Fibroblast of skin of back (primary cell): ENCODE results near the gene WRAP73.

Source experiments
- DNase-seq: peaks from one replicate; pipeline ENCODE4 v3.0.0-alpha.2; 2013

Gene WRAP73

DNA sequence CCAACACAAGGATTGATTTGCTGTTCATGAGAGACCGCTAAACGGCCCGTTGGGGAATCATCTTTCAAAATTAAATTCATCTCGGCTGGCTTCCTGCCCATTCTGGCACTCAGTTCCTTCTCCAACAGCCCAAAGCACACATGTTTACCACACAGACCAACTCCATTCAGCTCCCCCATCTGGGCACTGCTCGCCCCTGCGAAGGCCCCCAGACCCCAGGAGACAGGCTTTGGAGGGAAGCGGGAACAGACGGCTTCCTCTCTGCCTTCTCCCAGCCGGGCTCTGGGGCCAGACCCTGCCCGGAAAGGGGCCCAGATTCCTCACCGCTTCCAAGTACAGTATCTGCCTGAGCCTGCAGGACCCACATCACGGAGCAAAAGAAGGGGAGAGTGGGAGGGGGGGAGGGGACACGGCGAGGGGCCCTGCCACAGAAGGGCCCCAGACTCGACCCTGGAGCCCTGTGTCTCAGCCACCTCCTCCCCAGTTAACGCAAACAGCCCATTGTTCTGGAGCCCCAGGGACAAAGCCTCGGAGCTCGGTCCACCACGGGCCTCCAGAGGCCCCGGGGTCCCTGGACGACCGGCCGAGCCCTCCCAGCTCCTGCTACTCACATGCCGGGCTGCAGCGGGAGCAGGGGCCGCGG, 39.3 kb downstream of the WRAP73 start:
- no peak for DNase-seq

DNA sequence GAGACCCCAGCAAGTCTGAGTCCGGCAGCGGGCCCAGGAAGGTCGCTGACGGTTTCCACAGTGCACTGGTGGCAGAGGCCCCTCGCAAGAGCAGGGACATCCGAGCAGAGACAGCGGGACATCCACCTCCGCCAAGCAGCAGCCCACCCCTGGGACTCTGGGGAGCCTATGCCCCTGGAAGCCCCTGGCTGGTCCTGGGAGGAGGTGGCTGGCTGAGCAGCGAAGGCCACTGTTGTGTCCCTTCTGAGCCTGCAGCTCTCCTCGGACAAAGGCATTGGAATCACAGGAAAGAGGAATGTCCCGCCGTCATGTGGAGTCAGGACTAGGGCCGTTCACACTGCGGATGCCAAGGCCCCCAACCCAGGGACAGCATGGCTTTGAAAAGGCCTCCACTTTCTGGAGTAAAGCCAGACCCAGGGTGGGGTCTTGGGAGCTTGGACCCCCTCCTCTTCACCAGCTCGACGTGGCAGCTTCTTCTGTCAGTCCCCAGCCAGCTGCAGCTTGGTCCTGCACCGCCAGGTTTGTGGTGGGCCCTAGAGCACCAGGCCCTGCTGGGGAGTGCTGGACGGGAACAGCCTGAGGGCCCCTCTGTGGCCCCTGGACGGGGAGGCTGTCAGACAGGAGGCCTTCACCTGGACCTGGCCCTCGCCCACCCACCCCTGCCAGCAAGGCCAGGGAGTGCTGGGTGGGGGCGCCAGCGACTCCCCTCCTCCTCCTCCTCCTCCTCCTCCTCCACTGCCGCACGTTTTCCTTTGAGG, 40.0 kb downstream of the WRAP73 start:
- DNase-seq, result no peak

DNA sequence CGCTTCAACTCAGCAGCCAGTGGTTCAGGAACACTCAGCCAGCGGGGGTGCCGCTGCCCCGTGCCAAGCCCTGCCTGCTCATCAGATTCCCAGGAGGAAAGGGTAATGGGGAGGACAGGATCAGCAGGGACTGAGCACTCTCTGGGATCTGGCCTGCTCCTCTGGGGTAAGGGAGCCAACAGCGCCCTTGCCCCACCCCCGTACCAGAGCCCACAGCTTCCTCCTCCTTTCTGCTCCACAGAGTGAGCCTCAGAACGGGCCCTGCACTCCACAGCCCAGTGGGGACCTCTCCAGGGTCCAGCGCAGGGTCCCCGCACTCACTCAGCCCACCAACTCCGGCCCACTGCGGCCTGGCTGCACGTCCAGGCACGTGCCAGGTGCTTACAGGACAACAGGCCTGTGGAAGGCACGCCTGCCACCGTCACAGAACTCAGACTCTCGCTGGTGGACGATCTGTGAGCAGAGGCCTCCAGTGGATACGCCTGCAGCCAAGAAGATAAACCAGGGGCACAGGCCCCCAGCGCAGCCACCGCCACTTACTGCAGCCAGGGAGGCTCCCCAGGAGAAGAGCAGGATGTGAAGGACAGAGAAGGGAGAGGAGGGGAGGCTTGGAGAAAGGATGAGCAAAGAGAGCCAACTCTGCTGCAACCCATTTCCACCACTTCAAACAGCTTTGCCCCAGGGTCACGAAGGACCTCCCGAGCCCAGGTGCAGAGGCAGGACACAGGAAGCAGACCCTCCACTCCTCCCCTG, 40.7 kb downstream of the WRAP73 start:
- no peak for DNase-seq

DNA sequence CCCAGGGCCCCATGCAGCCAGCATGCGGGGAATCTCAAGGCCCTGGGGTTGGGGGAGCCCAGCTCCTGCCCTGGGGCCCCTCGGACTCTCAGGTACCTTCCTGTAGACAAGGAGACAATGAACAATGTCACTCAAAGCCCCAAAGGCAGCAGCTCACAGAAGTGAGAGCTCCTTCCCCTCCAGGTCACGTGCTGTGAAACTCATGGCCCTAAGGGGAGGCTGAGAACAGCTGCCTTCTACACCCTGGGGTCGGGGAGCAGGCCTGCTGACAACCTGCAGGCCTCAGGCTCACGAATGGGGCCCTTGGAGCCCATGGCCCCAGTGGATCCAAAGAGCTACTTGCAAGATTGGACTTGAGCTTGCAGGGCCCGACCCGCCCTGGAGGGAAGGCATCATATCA, 41.7 kb downstream of the WRAP73 start:
- DNase-seq, result no peak

DNA sequence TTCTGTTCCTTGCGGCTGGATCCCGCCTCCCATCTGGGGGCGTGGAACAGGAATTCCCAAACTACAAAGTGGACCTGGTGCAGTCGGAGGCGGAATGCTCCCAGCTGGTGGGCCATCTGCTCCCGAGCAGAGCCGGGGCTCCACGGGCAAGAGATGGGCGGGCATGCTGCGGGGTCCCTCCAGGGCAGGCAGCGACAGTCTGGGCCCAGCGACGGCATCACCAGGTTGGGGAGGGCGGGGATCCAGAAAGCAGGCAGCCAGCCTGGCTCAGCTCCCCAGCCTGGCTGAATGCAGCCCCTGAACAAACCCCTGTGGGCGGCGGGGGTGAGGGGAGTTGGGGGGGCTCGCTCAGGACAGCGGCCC, 42.2 kb downstream of the WRAP73 start:
- no peak for DNase-seq

DNA sequence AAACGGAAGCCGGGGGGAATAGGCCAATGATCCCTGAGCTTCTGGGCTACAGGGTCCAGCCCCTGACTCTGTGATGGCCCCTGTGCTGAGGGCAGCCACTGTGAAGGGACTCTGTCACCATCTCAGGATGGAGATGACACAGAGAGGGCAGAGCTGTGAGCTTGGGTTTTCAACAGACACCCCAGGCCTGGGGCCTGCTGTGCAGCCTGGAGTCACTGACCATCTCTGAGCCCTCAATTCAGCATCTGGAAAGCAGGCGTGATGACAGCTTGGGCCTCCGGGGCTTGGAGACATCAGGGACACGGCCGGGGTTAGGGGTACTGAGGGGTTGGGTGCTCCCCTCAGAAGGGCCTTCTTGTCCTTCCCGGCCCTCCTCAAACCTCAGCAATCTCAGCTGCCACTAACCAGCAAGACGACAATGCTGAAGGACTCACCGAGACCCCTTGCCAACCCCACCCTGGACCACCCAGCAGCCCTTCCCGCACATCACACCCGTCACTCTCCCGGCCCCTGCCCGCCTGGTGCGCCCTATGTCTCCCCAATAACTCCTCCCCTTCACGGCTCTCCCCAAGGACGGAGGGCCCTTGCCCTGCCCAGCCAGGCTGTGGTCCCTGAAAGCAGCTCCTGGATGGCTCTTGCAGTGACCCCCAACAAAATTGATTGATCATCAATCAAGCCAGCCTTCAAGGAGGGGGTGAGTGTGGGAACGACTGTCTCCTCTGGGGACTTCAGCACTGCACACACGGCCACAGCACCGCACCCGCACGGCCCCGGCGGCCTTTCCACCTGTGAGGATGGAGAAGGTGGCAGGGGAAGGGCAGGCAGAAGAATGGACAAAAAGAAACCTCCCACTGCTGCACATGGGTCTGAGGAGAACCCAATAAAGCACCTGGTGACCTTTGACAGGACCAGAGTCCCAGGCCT, 42.9 kb downstream of the WRAP73 start:
- DNase-seq, result no peak

DNA sequence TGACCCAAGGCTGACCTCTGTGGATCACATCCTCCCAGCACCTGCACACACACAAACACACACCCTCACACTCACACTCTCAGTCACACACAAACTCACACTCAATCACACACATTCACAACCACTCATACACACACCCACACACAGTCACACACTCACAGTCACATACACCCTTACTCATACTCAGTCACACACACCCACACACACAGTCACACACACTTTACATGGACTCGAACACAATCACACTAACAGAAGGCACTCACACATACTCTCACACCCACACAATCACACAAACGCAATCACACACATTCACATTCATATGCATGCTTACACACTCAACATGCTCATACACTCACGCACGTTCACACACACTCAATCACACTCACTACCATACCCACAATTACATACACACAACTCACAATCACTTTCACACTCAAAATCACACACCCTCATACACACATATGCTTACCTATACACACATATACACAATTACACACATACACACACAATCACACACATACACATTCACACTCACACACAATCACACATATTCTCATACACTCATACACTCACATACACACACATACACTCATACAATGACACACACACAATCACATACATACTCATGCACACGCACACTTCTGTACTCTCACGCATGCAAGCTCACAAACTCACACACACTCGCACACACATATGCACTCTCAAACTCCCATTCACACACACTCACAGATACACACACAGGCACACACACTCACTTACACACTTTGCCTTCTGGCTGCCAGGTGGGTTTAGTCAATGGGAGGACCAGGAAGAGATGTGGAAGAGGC, 44.7 kb downstream of the WRAP73 start:
- no peak for DNase-seq

DNA sequence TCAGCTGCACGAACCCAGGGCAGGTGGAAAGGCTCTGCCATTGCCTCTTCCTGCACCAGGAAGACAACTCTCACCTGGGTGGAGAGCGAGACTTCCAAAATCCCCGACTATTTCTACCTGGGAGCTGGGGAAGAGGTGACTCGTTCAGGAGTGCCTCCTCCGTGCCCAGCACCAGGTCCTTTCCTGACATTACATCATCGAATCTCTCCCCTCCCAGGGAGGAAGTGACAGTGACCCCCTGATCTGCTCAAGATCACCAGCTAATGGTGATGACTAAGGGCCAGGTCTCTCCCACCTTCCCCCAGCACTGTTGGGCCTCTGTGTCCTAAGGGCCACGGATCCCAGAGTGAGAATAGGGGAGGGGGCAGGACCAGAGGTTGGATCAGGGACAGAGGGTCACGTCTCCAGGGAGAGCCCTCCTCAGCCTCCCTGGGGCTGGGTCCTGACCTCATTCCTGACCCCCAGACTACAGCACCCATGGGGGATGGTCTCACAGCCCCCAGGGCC, 45.4 kb downstream of the WRAP73 start:
- DNase-seq, result no peak

DNA sequence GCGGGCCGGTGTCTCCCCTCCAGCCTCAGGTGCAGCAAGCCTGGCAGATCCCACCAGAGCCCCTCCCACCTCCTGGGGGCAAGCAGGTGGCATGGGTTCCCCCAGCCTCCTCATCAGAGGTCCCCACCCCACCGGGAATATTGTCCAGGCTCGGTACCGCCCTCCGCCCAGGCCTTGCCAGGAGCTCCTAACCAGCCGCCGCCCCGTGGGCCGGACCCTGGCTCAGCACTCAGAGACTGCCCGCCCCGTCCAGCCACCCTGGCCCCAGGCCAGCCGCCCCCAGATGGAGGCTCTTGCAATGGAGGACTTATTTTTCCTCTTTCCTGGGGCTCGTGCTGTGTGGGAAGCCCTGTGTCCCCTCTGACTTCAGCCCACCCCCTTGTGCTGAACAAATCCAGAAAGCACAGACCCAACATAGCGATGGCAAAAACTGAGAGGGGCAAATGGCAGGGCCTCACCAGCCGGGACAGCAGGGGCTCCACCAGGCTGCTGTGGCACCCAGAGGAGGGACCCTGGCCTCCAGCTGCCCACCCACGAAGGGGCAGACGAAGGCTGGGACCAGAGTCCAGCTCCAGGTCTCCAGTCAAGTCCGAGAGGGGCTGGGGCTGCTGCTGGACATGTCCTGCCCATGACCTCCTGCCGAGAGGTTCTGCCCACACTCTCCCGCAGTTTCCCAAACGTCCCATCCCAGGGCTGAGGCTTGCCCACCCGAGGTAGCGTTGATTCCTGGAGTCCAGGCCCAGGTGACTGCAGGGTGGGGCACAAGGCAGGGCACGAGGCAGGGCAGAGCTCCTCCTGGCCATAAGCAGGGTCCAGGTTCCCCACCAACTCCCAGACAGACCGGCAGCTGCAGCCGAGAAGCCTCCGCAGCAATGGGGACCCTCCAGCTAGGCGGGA, 46.1 kb downstream of the WRAP73 start:
- DNase-seq, result no peak

DNA sequence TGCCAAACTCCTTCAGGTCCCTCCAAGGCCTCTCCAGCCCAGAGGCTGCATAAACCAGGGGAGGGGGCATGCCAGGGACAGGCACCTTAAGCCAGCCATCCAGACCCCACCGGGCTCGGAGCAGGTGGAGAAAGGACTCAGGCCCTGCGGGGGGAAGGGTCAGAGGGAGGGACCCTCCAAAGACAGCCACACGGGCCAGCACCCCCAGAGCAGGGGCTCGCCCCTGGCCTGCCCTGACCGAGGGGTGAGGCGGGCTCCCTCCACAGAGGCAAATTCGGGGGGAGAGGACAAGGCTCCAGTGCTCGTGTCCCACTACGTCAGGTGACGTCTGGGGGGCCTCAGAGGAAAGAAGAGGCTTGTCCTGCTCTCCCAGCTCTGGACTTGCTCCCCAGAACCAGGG, 46.7 kb downstream of the WRAP73 start:
- DNase-seq, result no peak

DNA sequence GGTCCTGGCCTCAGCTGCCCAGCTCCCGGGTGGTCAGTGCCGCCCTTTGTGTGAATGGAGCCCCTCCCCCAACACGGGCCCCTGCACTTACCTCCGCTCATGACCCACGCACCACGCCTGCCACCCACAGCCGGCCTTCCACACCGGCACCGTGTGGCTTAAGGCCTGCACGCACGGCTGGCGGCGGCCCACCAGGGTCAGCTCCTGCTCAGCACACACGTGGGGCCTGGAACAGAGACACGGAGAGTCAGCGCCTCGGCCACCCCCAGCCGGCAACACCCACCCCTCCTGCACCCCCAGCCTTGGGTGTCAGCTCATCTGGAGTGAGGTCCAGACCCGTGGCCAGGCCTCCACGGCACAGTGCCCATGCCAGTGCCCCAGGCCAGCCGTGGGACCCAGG, 47.5 kb downstream of the WRAP73 start:
- DNase-seq, result no peak

DNA sequence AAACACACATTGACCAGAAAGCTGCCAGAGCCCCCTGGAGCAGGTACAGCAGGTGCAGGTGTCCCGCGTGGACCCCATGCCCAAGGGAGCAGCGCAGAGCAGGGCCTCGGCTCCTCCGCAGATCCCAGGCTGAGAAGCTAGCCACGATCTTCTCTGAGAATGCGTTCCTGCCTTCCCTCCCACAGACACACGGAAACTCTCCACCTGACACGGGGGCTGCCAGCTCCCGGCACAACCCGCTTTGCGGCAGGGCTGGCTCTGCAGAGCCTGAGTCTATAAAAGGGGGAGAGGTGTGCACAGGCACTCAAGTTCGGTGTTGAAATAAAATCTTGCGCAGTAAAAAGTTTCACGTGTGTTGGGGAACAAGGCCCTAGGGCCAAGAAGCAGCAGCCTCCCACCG, 48.2 kb downstream of the WRAP73 start:
- DNase-seq, result no peak

DNA sequence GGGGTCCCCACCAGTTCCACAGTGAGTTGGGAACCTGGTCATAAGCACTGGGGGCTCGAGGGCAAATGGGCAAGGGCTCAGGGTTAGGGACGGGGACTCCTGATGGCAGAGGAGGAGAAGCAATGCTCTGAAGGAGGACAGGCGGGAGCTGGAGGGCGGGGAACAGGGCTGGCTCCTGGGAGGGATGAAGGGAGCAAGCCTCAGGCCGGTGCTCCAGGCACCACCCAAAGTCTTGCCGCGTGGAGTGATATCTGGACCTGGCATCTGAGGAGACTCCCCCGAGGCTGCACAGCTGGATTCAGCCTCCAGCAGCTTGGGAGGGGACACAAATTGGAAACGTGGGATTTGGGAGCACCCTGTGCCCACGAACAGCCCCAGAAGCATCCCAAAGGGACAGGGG, 49.5 kb downstream of the WRAP73 start:
- no peak for DNase-seq

DNA sequence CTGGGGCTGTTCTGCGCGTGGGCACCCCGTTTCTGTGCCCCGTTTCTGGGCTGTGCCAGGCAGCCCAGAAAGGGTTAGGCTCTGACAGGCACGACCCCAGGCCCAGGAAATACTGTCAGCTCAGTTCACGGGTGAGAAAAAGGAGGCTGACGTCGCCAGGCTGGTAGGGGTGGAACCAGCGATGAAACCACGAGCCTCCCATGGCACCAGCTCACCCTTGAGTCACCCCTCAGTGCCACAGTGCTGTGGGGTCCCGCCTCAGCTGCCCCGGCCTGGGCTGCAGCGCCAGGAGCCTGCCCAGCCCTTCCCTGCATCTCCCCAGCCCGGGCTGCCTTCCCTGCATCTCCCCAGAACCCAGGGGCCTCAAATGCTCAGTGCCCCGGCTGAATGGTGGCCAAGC, 50.1 kb downstream of the WRAP73 start:
- DNase-seq, result no peak

DNA sequence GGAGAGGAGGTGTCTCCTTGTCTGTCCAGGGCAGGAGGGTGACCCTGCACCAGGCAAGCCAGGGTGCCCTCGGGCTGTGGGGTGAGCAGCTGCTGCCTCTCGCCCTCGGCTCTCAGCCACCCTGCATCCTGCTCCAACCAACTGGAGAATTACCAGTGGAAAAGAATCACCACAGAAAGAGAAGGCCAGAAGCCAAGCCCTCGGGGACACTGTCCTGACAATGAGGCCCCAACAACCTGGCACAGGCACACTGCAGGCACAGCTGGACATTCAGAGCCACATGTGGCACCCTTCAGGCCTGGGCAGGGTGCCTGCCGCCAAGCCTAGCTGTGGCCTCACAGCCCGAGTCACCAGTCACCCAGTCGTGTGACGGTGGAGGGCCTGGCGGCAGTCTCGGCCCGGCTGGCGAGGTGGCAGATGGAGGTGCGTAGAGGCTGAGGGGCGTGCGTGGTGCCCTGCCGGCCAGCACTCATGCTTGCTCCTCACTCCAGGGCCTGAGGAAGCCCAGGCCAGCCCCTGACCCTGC, 50.6 kb downstream of the WRAP73 start:
- no peak for DNase-seq

DNA sequence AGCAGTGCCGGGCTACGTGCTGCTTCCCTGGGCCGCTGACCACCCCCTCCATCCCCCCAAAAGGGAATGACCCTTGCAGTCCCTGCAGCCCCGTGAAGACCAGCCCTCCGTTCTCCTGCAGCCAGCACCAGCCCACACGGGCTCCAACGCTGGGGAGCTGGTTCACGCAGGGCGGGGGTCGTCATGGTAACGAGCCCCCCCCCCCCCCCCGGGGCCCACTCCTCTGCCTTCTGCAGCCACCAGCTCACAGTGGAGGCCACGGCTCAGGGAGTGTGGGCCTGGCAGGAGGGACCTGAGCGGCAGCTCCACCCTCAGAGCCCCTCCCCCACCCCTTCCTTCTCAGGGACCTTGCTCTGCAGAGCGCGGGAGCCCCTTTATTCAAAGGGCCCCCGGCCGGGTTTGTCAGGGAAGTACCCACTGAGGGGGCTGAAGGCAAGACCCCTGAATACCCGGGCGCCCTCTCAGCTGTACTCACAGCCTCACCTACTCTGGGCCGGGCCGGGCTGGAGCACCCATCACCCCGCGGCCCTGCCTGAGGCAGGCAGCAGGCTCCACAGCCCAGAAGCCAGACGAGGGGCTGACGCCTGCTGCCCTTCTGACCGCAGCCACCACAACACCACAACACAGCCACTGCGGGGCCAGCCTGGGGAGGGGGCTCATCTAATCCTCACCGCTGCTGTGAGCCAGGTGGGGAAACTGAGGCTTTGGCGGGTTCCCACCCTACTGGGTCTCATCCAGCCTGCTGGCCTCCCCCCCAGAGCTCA, 51.2 kb downstream of the WRAP73 start:
- no peak for DNase-seq

DNA sequence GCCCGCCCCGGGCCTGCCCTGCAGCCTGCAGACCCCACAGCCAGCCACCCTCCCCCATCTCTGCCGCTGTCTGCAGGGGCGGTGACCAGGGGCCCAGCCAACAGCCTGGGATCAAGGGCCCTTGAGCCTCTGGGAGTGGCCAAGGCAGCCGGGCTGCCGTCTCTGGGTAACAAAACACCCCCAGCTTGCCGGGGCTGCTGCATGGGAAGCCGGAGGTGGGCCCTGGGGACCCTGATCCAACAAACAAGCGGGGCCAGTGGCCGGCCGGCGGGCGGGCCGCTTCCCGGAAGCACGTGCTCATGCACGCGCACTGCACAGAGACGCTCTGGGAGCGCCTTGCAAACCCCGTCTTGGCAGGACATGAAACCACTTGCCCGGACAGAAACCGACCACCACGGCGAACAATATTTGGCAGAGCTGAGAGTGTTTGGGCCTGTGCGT, 51.8 kb downstream of the WRAP73 start:
- DNase-seq, result no peak

DNA sequence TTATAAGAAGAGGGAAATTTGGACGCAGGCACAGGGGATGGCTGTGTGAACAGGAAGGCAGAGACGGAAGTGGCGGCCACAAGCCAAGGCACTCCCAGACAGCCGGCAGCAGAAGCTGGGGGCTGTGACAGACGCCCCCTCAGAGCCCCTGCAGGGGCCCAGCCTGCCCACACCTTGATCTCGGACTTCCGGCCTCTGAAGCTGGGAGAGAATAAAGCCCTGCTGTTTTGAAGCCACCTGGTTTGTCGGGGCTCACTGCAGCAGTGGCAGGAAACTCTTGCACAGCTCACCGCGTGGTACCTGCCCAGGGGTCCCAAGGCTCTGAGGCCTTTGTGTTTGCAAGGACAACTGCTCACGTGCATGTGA, 52.3 kb downstream of the WRAP73 start:
- DNase-seq, result no peak
